Measurements from ENCODE around the gene EXD1. TPM values are rescaled to one million over a fixed set of nuclear protein-coding genes. Genes with fewer than 3 reads are reported as not detected.

The EXD1 gene
- total and polyA plus RNA-seq, 2 of the 13 experiments (the other 11 are each of a cell fraction or from before 2014, with no cell fraction given): not detected

DNA sequence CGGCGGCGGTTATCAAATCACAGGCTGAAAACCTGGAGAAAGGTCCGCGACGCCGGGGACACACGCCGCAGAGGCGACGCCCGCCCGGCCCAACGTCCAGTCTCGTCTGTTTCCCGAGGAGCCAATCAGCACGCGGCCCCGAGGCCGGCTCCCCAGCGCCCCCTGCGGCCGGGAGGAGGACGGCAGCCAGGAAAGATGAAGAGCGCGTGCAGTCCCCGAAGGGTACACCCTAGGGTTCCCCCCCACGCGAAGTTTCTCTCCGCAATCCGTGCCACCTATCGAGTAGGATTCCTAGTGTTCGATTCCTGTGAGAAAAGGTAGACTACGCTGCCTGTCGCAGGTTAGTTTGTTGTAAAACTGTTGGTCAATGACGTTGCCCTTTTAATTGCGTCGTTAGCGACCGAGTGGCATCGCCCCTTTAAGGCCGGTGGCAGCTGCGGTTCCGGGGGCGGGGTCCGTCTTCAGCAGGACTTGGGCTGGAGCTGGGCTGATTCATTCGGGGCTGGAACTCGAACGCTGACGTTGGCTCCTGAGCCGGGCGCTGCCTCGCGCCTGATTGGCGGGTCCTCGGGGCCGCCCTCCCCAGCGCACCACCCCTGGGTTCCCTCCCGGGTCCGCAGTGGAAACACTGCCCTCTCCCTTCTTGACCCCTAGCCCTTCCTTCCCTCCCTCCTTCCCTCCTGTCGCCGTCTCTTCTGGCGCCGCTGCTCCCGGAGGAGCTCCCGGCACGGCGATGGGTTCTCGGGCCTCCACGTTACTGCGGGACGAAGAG is at the start of gene EXD1, which contains the start of gene CHP1 (continued):
- TF ChIP-seq, protein P1, sequence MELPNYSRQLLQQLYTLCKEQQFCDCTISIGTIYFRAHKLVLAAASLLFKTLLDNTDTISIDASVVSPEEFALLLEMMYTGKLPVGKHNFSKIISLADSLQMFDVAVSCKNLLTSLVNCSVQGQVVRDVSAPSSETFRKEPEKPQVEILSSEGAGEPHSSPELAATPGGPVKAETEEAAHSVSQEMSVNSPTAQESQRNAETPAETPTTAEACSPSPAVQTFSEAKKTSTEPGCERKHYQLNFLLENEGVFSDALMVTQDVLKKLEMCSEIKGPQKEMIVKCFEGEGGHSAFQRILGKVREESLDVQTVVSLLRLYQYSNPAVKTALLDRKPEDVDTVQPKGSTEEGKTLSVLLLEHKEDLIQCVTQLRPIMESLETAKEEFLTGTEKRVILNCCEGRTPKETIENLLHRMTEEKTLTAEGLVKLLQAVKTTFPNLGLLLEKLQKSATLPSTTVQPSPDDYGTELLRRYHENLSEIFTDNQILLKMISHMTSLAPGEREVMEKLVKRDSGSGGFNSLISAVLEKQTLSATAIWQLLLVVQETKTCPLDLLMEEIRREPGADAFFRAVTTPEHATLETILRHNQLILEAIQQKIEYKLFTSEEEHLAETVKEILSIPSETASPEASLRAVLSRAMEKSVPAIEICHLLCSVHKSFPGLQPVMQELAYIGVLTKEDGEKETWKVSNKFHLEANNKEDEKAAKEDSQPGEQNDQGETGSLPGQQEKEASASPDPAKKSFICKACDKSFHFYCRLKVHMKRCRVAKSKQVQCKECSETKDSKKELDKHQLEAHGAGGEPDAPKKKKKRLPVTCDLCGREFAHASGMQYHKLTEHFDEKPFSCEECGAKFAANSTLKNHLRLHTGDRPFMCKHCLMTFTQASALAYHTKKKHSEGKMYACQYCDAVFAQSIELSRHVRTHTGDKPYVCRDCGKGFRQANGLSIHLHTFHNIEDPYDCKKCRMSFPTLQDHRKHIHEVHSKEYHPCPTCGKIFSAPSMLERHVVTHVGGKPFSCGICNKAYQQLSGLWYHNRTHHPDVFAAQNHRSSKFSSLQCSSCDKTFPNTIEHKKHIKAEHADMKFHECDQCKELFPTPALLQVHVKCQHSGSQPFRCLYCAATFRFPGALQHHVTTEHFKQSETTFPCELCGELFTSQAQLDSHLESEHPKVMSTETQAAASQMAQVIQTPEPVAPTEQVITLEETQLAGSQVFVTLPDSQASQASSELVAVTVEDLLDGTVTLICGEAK (IDR thresholded peaks at IDR 0.05): no peak
- TF ChIP-seq, protein P1 (CRISPR knock-in tag; IDR thresholded peaks at IDR 0.05): peak; percentile 70
- peak; percentile 66; the same call in 1 of the 2 replicates for TF ChIP-seq ZNF766 (CRISPR knock-in tag; IDR thresholded peaks at IDR 0.05; ENCODE audit: borderline replicate concordance)
- TF ChIP-seq SRF (IDR thresholded peaks at IDR 0.05; ENCODE audit: low read depth, low read length): no peak
- TF ChIP-seq, protein P2, sequence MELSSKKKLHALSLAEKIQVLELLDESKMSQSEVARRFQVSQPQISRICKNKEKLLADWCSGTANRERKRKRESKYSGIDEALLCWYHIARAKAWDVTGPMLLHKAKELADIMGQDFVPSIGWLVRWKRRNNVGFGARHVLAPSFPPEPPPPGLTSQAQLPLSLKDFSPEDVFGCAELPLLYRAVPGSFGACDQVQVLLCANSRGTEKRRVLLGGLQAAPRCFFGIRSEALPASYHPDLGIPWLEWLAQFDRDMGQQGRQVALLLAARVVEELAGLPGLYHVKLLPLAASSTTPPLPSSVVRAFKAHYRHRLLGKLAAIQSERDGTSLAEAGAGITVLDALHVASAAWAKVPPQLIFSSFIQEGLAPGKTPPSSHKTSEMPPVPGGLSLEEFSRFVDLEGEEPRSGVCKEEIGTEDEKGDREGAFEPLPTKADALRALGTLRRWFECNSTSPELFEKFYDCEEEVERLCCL (CRISPR knock-in tag; IDR thresholded peaks at IDR 0.05; ENCODE audit: borderline replicate concordance): 0 out of 2 replicates have a peak, but pooled peaks have one; percentile 24
- TF ChIP-seq, protein P3, sequence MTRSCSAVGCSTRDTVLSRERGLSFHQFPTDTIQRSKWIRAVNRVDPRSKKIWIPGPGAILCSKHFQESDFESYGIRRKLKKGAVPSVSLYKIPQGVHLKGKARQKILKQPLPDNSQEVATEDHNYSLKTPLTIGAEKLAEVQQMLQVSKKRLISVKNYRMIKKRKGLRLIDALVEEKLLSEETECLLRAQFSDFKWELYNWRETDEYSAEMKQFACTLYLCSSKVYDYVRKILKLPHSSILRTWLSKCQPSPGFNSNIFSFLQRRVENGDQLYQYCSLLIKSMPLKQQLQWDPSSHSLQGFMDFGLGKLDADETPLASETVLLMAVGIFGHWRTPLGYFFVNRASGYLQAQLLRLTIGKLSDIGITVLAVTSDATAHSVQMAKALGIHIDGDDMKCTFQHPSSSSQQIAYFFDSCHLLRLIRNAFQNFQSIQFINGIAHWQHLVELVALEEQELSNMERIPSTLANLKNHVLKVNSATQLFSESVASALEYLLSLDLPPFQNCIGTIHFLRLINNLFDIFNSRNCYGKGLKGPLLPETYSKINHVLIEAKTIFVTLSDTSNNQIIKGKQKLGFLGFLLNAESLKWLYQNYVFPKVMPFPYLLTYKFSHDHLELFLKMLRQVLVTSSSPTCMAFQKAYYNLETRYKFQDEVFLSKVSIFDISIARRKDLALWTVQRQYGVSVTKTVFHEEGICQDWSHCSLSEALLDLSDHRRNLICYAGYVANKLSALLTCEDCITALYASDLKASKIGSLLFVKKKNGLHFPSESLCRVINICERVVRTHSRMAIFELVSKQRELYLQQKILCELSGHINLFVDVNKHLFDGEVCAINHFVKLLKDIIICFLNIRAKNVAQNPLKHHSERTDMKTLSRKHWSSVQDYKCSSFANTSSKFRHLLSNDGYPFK (CRISPR knock-in tag; IDR thresholded peaks at IDR 0.05; ENCODE audit: borderline replicate concordance): peak; percentile 78; the same call in 1 of the 2 replicates

Data from HepG2 (cell line).